ENCODE results near the gene NCOA3.

NCOA3 gene

DNA sequence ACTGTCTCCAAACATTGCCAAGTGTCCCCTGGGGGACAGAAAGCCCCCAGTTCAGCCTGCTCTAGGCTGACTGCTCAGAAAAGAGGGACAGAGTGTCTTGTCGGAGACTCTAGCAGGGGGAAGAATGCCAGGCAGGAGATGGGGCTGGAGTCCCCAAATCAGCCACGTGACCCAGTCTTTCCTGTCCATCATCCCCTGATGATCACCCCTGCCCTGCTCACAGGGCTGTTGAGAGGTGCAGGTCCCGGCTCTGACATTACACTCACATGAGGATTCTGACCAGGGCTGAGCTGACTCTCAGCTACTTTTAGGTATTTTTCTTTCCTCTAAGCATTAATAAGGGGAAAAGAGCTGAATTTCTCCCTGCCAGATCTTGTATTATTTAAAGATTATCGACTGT, 167.8 kb downstream of the NCOA3 start:
- no peak for DNase-seq

DNA sequence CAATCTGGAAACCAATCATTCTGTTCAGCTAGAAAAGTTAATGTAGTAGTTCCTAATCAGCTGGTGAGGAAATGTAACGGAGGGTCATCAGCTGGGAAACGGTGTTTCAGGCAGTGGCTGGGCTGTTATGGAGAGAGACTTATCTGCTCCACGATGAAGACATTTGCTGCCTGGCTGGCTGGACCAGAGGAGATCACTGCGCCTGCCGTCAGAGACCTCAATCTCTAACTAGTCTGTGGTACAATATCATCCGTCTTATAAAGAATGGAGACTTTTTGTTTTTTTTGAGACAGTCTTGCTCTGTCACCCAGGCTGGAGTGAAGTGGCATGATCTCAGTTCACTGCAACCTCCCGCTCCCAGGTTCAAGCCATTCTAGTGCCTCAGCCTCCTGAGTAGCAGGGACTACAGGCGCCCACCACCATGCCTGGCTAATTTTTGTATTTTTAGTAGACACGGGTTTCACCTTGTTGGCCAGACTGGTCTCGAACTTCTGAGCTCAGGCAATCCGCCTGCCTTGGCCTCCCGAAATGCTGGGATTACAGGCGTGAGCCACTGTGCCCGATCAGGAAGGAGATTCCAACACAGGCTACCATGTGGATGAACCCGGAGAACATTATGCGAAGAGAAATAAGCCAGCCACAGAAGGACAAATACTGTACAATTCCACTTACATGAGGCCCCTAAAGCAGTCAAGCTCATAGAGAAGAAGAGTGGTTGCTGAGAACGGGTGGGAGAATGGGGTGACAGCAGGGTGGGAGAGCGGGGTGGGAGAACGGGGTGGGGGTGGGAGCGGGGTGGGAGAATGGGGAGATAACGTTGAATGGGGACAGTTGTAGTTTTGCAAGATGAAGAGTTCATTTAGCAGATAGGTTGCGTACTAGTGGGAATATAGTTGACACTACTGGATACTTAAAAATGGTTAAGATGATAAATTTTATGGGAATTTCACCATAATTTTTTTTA, 168.5 kb downstream of the NCOA3 start:
- DNase-seq: no peak

DNA sequence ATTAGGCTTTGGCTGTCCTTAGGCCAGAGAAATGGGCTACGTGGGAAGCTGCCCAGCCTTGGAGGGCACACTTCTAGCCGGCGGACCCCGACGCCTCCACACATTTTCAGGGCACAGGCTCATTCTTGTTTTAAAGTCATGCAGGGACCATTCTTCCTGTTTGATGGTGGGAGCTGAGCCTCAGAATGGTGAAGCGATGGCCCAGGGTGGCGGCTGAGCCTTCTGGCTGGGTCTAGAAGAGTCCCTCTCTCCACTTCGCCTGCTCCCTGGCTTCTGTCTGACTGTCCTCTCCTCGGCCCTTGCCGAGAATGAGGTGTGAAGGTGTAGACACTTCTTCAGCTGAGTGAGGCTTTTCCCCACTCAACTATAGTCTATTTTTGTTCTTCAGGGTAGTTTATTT, 169.2 kb downstream of the NCOA3 start:
- DNase-seq: no peak

DNA sequence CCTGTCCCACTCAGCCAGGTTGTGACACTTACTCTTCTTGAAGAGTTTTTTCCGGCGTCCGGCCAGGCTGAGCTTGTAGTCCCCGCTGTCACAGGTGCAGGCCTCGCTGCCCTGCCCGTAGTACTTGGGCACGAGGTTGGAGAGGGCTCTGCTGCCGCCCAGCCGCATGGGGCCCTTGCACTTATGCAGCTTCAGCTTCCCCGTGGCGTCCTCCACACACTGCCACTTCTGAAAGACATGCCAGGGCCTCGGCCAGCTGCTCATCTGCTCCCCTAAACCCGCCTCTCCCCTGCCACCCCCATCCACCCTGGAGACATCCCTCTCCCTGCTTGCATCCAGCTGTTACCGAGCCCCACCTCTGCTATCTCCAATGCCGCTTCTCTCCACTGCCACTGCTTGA, 170.5 kb downstream of the NCOA3 start:
- DNase-seq: no peak

DNA sequence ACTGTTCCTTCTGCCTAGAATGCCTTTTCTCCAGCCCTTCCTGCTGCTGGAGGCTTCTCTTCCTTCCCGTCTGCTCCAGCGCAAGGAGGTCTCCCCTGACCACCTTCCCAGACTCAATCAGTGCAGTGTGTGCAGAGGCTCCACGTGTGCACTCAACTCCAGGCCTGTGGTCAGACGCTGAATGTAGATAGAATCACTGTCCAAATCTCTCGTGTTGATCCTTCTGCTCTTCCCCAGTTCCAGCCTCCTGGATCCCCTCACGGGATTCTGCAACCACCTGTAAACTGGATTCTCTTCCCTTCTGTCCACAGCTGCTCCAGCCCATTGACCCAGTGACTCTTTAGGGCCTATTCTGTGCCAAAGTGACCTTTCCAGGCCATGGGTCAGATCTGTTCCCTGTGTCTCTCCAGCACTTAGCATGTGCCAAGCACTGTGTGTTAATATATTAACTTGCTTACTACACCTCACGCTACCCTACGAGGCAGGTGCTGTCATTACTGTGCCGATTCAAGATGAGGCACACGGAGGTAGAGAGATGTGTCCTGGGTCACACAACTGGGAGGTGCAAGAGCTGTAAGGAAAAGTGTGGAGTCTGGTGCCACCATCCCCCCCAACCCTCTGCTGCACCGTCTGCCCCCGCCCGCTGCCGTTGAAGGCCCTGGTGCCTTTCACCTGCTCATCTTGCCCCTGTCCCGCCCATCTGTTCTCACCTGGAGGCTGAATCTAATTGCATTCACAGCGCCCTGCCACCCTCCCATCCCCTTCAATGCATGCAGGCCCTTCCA, 171.4 kb downstream of the NCOA3 start:
- no peak for DNase-seq

DNA sequence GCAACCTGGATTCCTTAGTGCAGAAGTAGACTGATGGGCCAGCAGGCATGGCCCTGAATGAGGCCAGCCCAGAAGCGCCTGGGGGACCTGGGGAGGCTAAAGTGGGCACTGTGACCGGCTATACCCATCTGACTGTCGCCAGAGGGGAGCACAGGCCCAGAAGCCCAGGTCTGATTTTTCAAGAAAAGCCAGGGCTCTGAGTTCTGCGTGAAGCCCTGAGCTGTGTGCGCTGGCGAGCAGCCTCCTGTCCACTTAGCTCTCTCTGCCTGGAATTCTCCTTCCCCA, 171.9 kb downstream of the NCOA3 start:
- no peak for DNase-seq

DNA sequence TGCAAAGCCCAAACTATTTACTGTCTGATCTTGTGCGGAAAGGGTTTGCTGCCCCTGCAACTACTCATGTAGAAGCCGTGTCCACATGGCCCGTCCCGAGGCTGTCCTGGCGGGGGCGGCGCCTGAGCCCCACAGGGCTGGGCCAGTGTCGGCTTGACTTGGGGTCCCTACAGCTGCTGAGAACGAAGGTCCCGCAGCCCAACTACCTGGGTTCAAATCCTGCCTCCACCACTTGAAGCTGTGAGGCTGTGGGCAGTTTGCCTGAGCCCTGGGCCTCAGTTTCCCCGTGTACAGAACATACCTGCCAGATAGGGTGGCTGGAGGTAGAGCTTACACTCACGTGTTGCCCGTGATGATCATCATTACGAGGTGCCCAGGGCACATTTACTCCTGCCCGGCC, 172.5 kb downstream of the NCOA3 start:
- DNase-seq: no peak

DNA sequence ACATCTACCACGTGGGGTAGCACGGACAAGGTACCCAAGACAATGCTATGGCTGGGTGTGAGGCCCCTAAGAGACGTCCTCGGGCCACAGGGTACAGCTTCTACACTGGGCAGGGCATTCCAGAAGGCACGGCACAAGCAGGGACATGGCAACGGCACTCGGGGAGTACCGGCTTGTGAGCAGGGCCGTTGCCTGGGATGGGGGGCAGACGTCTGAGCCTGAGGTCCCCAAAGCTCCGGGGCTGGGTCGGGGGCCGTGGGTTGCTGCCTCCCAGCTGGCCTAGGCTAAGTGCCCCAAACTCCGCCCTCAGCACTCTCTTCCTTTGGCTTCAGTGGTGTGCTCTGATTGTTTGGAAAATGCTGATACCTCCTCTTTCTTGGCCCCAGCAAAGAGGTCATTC, 173.0 kb downstream of the NCOA3 start:
- no peak for DNase-seq

DNA sequence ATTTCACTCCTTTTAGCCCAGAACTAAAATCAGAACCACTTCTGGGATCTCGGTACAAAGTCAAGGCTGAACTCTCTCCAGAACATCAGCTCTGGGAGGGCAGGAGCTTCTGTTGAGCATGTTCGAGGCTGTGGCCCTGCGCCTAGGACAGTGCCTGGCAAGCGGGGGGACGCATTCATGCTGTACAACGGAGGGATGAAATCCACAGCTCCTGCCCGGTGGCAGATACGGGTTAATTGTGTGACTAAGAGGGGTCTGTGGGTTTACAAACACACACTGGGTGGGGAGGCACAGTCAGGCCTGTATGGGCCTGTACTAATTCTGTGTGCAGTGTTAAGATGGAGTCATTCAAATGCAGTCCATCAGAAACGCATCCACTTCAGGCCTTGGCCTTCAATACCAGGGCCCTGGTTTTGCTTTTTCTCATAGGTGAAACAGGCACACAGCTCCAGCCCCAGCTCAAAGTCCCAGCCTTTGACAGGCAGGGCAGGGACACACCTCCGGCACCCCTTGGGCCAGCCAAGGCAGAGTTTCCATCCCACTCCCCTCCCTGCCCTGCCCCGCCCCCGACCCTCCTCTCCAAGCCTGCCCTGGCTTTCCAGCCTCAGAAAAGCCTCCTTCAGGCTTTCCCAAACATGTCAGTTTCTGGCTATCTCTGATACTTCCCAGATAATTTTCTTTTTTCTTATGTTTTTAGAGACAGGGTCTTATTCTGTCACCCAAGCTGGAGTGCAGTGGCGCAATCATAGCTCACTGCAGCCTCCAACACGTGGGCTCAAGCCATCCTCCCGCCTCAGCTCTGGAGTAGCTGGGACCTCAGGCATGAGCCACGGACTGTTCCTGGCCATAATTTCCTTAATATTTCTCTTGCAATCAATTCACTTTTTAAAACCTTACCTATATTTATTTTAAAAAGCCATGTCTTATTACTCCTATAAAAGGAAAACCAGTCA, 173.8 kb downstream of the NCOA3 start:
- DNase-seq: no peak

DNA sequence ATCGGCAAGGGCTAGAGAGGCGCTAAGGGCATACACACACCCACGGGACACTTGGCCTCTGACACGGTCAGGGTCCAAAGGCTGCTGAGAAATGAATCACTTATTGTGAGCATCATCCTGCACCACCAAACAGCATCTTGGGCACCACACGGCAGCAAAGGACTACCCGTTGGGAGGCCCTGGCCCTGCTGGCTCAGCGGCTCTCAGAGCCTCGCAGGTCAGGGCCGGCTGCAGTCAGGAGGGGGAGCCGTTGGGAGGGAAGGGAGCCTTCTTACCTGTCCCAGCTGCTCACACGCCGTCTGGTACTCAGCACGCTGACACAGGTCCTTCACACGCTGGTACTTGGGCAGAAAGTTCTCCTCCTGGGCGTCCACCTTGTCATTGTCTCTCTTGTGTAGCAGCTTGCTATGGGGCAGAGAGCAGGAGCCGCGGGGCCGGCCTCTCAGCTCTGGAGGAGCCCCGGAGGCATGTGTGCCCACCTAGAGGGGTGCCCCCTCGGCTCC, 174.6 kb downstream of the NCOA3 start:
- no peak for DNase-seq

DNA sequence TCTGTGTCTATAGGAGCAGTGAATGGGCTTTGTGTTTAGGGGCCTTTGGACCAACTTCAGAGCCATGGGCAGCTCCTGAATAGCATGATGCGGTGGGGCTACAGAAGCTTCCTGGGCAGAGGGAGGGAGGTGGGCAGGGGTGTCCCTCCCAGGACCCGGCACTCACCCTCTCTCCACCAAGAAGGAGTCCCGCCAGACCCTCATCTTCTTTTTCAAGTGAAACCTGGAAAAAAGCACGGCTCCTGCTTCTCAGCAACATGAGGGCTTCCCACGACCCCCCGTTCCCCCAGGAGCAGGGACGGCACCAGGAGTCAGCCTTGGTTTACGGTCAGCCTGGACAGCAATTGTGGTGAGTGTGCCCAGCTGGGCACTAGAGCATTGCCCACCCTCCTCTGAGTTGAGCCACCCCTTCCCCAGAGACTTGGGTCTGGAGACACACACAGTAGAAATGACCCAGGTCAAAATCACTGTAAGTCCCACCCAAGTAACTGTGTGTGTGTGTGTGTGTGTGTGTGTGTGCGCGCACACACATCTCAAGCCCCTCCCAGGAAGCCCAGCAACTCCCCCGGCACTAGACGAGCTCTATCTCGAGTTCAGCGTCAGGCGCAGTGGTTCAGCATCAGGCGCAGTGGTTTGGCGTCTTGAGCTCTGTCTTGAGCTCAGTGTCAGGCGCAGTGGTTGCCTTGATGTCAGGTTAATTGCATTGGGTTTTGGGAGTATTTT, 175.4 kb downstream of the NCOA3 start:
- no peak for DNase-seq

DNA sequence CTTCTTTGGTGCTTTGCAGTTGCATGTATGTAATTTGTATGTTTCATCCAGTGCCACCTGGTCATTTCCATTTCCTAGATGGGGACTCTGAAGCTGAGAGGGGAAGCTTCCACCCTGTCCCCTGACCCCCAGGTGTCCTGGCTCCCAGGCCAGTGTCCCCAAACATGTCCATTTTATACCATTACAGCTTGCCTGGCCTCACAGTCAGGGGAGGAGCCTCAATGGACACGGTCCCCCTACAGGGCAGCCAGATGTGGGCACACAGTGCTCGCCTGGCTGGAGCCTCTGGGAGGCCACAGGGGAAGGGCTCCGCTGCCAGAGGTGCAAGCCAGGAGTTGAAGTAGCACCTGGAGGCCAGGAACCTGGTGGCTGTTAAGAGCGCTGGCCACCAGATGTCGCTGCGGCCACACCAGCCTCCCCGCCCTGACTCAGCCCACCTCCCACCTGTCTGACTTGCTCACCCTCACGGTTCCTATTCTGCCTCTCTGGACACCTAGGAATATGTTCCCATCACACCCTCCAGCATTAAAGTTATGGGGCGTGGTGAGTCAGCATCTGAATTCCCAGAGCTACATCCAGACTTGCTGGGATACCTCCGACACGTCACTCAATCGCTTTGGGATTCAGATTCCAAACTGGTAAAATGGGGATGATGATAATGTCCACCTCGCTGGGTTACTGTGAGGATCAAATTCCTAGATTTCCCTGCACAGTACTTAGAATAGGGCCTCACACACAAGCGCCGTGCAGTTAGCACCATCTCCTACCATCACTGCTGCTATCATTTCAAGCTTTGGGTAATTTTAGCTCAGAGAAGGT, 176.2 kb downstream of the NCOA3 start:
- DNase-seq: no peak

DNA sequence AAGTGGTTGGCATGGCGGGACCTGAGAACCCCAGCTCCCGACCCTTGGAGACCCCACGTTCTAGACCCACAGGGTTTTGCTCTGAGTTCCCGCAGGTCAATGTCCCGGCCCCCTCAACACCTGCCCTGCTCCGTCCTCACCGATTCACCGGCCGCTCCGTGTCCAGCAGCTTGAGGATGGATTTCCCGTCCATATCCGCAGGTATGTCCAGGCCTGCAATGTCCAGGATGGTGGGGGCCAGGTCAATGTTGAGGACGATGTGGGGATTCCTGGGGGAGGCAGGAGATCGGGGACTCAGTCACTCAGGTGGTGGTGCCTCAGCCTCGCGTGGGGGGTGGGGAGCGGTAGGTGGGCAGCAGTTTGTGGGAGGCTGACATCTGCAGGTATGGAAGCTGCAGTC, 176.8 kb downstream of the NCOA3 start:
- DNase-seq: no peak

DNA sequence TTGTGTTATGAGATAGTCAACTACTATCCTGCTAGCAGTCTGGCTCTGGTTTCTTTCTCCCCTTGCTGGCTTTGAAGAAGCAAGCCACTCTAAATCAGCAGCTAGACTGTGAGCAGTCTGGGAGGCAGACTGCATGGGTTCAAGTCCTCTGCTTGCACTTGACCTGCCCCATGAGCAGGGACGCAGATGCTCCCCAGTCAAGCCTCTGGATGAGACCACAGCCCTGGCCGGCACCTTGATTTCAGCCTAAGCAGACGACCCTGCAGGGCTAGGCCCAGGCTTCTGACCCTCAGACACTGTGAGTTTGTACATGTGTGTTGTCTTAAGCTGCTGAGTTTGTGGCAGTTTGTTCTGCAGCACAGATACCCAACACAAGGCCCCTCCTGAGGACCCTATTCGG, 177.8 kb downstream of the NCOA3 start:
- DNase-seq: no peak

DNA sequence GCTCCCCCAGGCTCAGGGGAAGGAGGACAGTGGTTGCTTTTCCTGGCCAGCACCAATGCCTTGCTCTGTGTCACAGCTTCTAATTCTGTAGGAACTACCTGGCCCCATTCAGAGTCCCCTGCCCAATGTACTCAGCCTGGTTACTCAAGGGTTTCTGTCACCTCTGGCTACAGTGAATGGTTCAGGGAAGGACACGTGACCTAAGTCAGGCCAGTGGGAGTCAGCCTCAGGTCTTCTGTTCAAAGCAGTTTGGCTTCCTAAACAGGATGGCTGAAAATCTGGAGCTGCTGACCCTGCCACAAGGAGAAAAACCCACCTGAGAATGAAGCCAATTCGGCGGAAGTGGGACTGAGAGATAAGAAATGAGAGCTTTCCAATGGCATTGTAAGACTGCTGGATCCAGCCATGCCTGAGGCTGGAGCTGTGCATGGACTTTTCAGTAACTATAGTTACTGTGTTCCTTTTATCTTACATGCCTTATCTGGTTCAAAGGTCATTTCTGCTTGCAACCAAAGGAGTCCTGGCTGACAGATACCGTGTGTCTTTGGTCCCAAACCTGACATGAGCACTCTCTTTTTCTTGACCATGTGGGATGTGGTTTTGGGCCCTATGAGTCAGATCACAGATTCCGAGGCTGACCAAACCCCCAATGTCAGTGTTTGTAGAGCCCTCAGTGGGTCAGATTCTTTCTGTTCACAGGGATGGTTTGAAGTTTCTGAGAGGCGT, 179.3 kb downstream of the NCOA3 start:
- DNase-seq: no peak

DNA sequence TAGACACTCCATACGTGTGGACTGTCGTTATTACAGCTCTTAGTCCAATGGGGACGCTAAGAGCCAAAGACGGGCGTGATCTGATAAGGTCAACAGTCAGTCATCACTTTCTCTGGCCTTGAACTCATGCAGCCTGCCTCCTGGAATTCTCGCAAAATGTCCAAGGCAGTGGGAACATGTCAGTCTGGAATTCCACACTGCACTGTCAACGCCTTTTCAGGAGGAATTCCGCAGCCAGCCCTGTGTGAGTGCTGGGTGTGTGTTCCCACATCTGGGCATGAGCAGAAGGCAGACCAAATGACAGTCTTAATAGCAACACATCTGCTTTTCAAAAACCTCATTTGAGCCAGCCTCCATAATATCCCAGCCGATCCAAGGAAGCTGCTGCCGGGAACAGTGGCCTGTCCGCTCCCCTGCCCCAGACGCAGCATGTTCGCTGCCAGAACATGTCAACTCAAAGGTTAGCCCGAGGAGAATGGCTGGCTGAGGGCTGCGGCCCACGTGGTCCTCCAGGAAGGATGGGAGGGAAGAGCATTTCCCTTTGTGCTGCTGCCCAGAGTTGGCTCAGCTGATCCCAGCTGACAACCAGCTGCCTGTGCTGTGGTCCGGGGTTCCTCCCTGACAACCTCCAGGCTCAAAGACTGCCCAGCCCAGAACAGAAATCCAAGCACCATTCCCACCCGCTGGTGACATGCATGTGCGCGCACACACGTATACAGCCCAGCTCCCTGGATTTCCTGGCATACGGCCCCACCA, 180.5 kb downstream of the NCOA3 start:
- DNase-seq: no peak

DNA sequence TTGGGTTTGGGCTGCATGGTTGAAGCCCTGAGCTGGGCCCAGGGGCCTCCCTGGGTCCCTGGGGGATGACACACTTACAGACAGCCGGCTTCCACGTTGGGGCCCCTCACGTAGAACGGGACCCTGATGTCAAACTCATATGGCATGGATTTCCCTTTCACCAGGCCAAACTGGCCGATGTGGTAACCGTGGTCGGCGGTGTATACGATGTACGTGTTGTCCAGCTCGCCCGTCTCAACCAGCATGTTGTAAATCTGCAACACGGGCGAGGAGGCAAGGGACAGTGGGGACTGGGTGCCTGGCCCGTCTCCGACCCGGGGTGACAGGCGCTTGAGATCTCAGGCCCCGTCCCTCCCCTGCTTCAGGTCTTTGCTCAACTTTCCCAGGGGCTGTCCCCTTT, 181.2 kb downstream of the NCOA3 start:
- DNase-seq: no peak

DNA sequence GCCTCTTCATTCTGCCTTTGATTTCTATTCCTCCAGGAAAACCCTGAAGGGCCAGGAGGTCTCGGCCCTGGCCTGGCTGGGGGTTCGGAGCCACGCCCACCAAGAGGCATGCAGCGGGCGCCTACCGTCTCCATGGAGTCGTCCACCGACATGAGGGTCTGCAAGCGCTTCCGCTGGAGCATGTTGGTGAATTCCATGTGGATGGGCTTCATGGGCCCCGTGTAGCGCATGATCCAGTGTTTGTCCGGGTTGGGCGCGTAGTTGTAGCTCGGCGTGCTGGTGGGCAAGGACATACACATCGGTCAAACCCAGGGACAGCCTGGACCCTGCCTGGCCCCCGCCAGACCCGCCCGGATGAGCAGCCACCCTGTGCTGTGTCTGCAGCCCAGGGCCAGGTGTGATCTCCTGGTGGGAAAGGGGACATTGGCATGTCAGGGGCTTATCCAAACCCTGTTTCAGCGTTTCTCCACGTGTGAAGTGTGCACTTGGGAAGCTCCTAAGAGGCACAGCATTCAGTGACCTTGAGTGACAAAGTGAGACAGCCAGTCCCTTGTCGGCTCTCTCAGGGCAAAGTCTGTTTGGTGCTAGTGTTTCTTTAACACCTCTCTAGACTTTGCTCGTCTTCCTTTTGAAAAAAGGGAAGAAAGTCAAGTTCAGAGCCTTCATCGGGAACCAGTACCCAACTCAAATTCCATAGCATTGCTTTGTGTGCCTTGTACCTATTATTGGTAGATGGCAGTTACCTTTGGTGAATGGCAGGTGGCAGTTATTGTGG, 182.8 kb downstream of the NCOA3 start:
- no peak for DNase-seq

DNA sequence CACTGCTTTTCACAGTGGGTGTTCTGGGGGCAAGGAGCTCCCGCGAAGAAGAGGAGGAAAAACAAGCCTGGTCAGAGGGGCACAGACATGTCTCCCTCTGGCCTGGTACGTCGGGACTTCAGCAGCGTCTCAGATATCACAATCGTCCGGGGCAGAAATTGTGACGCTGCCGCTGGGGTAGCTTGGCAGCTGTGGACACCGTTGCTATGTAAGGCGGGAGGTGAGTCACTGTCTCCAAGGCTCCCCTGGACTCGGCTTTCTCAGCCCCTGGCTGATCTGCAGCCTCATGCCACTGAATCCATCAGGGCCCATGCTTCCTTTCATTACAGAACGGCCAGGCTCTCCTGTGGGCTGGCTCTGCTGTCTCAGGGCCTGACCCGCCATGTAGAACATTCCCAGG, 184.9 kb downstream of the NCOA3 start:
- DNase-seq: peak; percentile 86
